Sigmoid colon (tissue), 7 donors: Measurements from ENCODE around the gene LPIN2. TPM values are rescaled to one million over a fixed set of nuclear protein-coding genes. Genes with fewer than 3 reads are reported as not detected.
A peak's percentile ranks its signal among the peaks of the same experiment; 100 is the strongest.

Source experiments
- DNase-seq: peaks from one replicate; pipeline ENCODE4 v3.0.0-alpha.2; 2019
- H3K27ac ChIP-seq, 4 donors: fragments of 200-600 bp; sonication (generic); one replicate each; pipeline ENCODE4 v1.5.1; 2016 to 2019; ENCODE audit warnings: mild to moderate bottlenecking in 1 of 4
- H3K27me3 ChIP-seq, 3 donors: fragments of 200-600 bp; sonication (generic); one replicate each; pipeline ENCODE4 v1.5.1; 2019; ENCODE audit warnings: mild to moderate bottlenecking in 1 of 3
- H3K36me3 ChIP-seq, 4 donors: fragments of 200-600 bp; sonication (generic); one replicate each; pipeline ENCODE4 v1.5.1; 2016 to 2019
- H3K4me1 ChIP-seq, 4 donors: fragments of 200-600 bp; sonication (generic); one replicate each; pipeline ENCODE4 v1.5.1; 2017 to 2019
- H3K4me3 ChIP-seq, 4 donors: fragments of 200-600 bp; sonication (generic); one replicate each; pipeline ENCODE4 v1.5.1; 2017 to 2019; ENCODE audit warnings: mild to moderate bottlenecking in 2 of 4, moderate library complexity in 1 of 4
- H3K9me3 ChIP-seq, 4 donors: fragments of 200-600 bp in 3 of 4; sonication (generic) in 3 of 4; one replicate each; pipeline versions ENCODE4 v1.5.1 to v1.6.1; 2013 to 2019
- EP300 ChIP-seq, 4 donors: sonication (generic); formaldehyde crosslinking; IDR thresholded peaks; one replicate each; pipeline ENCODE4 v1.6.1; 2017; ENCODE audit warnings: antibody characterized with exemption in 4 of 4
- POLR2A ChIP-seq, 2 donors: fragments of 450-650 bp; IDR thresholded peaks; one replicate each; pipeline ENCODE4 v1.6.1; 2016; ENCODE audit warnings: antibody characterized with exemption in 2 of 2, mild to moderate bottlenecking in 2 of 2, moderate library complexity in 2 of 2
- POLR2AphosphoS5 ChIP-seq, 4 donors: sonication (generic); formaldehyde crosslinking; IDR thresholded peaks; one replicate each; pipeline ENCODE4 v1.6.1; 2017; ENCODE audit warnings: antibody characterized with exemption in 4 of 4
- WGBS, 2 donors: extraction: QIAGEN DNeasy Blood & Tissue Kit; methylation state at CpG; one replicate each; pipeline ENCODE4 v1.1.7; 2013; 5-methylcytosine and 5-hydroxymethylcytosine counted together
- intact Hi-C: fragments of 100-400 bp; cut with DNase I; formaldehyde crosslinking; loops from one replicate; pipeline ENCODE4 v1.15.1; 2023
- polyA plus RNA-seq, 3 donors: library from polyadenylated mRNA; stranded (reverse); fragments of 200-250 nt; gene quantifications; one replicate each; pipeline ENCODE4 v1.2.3, GENCODE V29; 2013
- total RNA-seq, 4 donors: library from RNA; depleted of rRNA; stranded (reverse); fragments of >200 nt; gene quantifications; one replicate each; pipeline ENCODE4 v1.1.0, GENCODE V29; 2016
- TF ChIP-seq, protein P1 (sequence below), 4 experiments: fragments of 450-650 bp in 3 of 4; fragments of 200-600 bp in 1 of 4; IDR thresholded peaks; one replicate each; pipeline ENCODE4 v1.5.1; 2016 to 2019; ENCODE audit warnings: antibody characterized with exemption in 4 of 4, mild to moderate bottlenecking in 3 of 4, moderate library complexity in 2 of 4
- donor health status: healthy with polysubstance abuse.
- donor health status: Bipolar disorder and iron deficiency.
- donor health status: healthy.

Gene LPIN2
- total and polyA plus RNA-seq, 7 donors = 13.6 to 34.9 (median 20.4) TPM

DNA sequence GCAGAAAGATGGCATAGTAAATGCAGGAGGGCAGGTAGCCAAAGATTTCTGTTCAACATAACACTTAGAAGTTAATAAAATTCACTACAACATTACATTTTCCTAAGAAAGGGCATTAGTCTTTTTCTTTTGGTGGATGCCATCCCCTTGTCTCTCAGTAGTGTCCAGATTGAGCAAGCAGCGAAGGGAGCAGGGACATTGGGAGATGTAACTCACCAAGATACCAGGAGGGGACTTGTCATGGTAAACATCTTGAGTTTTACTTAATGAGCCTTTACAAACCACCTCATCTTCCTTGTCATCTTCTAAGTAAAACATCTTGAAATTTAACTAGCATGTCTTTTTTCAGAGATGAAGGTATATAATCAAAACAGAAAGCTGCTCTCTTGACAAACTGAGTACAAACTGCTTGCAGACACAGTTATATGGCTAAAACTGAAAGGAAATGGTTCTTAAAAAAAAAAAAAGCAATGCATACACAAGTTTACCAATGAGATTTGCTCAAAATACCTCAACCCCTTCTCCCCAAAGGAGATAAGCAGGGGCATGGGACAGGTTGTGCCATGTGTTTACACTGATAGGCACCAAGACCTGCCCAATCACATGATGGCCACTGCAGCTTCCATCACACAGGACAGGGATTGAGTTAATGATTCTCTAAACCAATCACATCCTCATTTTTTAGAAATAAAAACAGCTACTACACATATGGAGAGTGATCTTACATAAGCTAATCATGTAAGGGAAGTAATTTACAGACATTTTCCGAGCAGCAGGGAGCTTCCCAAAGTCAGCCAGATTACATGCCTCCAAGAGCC is 30.3 kb downstream of the LPIN2 start:
- Histone ChIP-seq H3K36me3 (no peaks in the 10 kb centered on the region), H3K27ac (peak overlapping the region; percentile 65 to 78 (median 72)), H3K9me3 (no peaks in the 10 kb centered on the region), H3K27me3 (no peaks in the 10 kb centered on the region), H3K4me3 (no peak overlapping the region), H3K4me1 (peaks cover 0 to 62% (median 60%) of the 10 kb centered on the region in 4 donors)
- WGBS, 2 donors = 59% methylated on average over 2 of the region's 2 CpGs
- TF ChIP-seq, protein P1, sequence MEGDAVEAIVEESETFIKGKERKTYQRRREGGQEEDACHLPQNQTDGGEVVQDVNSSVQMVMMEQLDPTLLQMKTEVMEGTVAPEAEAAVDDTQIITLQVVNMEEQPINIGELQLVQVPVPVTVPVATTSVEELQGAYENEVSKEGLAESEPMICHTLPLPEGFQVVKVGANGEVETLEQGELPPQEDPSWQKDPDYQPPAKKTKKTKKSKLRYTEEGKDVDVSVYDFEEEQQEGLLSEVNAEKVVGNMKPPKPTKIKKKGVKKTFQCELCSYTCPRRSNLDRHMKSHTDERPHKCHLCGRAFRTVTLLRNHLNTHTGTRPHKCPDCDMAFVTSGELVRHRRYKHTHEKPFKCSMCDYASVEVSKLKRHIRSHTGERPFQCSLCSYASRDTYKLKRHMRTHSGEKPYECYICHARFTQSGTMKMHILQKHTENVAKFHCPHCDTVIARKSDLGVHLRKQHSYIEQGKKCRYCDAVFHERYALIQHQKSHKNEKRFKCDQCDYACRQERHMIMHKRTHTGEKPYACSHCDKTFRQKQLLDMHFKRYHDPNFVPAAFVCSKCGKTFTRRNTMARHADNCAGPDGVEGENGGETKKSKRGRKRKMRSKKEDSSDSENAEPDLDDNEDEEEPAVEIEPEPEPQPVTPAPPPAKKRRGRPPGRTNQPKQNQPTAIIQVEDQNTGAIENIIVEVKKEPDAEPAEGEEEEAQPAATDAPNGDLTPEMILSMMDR (IDR thresholded peaks at IDR 0.05) = peak in 1 of 4 experiments; percentile 13
- no peak for TF ChIP-seq POLR2A (IDR thresholded peaks at IDR 0.05)
- TF ChIP-seq EP300 (IDR thresholded peaks at IDR 0.05) = no peak
- peak in 1 of 4 donors; percentile 29 for TF ChIP-seq POLR2AphosphoS5 (IDR thresholded peaks at IDR 0.05)
- DNase-seq = no peak
- intact Hi-C loops = no loop called here

DNA sequence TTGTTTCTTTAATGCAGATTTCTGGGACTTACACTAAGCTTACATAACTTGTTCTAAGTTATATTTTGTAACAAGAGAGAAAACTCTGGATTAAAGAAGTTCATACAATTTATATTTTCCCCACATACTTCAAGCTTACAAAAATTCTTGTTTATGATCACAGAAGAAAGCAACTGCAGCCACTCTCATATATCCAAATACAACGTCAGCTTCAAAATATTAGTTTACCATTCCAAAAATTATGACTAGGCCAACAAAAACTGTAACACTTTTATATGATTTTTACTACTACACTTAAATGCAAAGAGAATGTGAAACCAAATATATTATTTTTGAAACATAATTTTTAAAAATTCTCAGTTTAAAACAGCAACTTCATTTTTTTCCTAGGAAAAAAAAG is 30.9 kb downstream of the LPIN2 start:
- Histone ChIP-seq H3K27me3 (no peaks in the 10 kb centered on the region), H3K27ac (peak overlapping the region; percentile 65 to 78 (median 72)), H3K36me3 (no peaks in the 10 kb centered on the region), H3K4me3 (no peak overlapping the region), H3K4me1 (peaks cover 0 to 66% (median 65%) of the 10 kb centered on the region in 4 donors), H3K9me3 (no peaks in the 10 kb centered on the region)
- no peak for TF ChIP-seq POLR2A (IDR thresholded peaks at IDR 0.05)
- TF ChIP-seq, protein P1 (IDR thresholded peaks at IDR 0.05) = no peak
- intact Hi-C loops = no loop called here
- DNase-seq = no peak
- 56 to 60% methylated on average over 1 of the region's 1 CpG for WGBS, 2 donors

DNA sequence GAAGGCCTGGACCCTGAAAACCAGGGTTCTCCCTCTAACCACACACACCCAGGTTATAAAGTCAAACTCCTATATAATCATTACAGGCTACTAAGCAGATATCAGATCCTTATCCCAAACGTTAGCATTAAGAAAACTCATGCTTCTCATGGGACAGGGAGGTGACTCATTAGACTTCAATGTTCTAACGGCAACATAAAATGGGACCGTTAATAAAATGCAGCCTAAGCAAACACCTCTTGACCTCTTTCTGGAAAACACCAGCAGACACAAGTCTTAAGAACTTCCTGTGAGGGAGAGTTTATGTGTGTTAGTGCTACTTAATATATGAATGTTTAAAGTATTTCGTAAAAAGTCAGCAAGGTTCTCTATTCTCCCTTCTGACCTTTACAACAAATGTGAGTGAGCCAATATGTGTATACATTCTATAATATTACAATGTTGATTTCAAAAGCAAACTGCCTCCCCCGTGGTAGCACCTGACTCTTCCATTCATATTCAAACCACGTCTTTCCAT is 31.7 kb downstream of the LPIN2 start:
- Histone ChIP-seq H3K36me3 (no peaks in the 10 kb centered on the region), H3K9me3 (no peaks in the 10 kb centered on the region), H3K4me1 (peaks cover 0 to 74% (median 72%) of the 10 kb centered on the region in 4 donors), H3K27ac (peak overlapping the region; percentile 65 to 78 (median 72)), H3K27me3 (no peaks in the 10 kb centered on the region), H3K4me3 (no peak overlapping the region)
- no peak for DNase-seq
- TF ChIP-seq POLR2AphosphoS5 (IDR thresholded peaks at IDR 0.05) (peak in 2 of 4 donors; percentile 16 to 64), POLR2A (IDR thresholded peaks at IDR 0.05) (no peak)
- intact Hi-C loops = no loop called here
- WGBS, 2 donors = 20 to 44% methylated on average over 6 of the region's 6 CpGs

DNA sequence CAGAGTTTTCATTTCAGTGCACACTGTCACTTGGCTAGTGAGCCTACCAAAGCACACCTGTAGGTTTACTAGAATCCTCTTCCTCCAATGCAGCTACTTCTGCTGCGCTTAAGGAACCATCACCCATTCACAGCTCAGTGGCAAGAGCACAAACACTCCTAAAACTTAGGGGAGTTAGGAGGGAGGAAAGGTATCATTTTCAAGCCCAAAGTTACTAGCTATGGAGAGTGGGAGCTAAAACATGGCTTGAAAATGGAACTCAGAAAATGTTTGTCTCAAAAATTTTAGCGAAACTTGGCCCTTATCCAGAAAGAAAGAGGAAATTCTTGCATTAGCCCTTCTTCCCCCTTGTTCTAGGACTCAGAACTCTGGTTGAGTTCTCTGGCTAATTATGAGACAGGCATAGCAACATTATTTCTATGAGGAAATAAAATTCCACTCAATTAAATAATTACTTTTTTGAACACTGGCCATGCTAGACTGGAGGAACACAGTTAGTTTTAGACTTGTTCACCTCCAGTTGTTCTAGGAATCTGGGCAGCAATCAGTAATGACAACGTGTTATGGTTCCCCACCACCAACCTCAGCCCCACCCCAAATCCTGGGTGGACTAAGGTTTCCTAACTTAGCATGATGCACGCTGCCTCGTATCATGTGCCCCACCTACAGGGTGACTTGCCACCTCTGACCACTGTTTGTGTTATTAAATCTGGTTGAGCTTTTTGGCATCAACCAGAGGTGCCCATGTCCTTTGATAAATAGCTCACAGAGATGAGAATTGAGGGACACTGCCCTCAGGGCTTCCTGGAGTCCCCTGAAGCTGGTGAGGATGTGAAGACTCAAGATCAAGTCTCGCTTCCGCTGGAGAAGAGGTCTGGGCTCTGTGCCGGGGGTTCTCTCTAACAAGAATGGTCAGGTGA is 32.8 kb downstream of the LPIN2 start:
- Histone ChIP-seq H3K9me3 (no peaks in the 10 kb centered on the region), H3K4me3 (no peak overlapping the region), H3K27me3 (no peaks in the 10 kb centered on the region), H3K36me3 (no peaks in the 10 kb centered on the region), H3K4me1 (peaks cover 0 to 78% (median 72%) of the 10 kb centered on the region in 4 donors), H3K27ac (peak overlapping the region; percentile 65 to 78 (median 72))
- TF ChIP-seq POLR2A (IDR thresholded peaks at IDR 0.05) = no peak
- no peak for TF ChIP-seq EP300 (IDR thresholded peaks at IDR 0.05)
- no peak for TF ChIP-seq POLR2AphosphoS5 (IDR thresholded peaks at IDR 0.05)
- TF ChIP-seq, protein P1 (IDR thresholded peaks at IDR 0.05) = no peak
- intact Hi-C loops = loop anchor here (10.0 kb wide), 1 partner anchor 475 kb away; the partner anchor contains the start of gene TGIF1
- no peak for DNase-seq
- 53 to 73% methylated on average over 8 of the region's 8 CpGs for WGBS, 2 donors
